ENCODE measurements around the gene CDON. TPM values are rescaled to one million over a fixed set of nuclear protein-coding genes. Genes with fewer than 3 reads are reported as not detected.

The CDON gene
- polyA plus RNA-seq, 1 of the 3 experiments (the other 2 are of a cell fraction), result 3.7 TPM

DNA sequence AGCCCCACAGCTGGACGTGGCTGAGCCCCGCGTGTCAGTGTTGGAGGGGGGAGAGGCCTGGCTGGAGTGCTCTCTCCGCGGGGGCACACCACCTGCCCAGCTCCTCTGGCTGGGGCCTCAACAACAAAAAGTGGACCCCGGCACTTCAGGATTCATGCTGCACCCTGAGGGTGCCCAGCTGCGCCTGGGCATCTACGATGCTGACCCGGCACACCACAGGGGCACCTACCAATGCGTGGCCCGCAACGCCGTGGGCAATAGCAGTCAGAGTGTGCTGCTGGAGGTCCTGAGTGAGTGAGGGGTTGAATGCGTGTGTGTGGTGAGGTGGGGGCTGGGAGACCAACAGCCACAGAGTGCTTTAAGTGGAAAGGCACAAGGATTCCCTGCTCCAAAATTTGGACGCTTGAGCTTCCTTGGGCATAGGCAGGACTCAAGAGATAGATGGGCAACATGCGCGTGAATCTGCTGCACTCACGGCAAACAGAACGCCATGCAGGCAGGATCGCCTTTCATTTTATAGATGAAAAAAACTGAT, 109.2 kb downstream of the CDON start:
- H3K4me1 ChIP-seq (ENCODE audit: control insufficient read depth in 1 of 2, insufficient read depth in 2 of 2, low read depth in 1 of 2, low read length in 1 of 2), result peaks cover 0 to 51% of the 10 kb centered on the region in 2 experiments; a peak in 2 of 4 replicates
- H3F3A ChIP-seq (replicated peaks; ENCODE audit: insufficient read depth), result no peaks in the 10 kb centered on the region
- TF ChIP-seq RAD21 (IDR thresholded peaks at IDR 0.05; ENCODE audit: low read length) (no peak), NFIC (IDR thresholded peaks at IDR 0.05; ENCODE audit: borderline replicate concordance) (no peak), TAF1 (IDR thresholded peaks at IDR 0.05; ENCODE audit: borderline replicate concordance, low read depth, low read length) (no peak), GABPA (IDR thresholded peaks at IDR 0.05; ENCODE audit: low read depth) (no peak), CHD2 (IDR thresholded peaks at IDR 0.05; ENCODE audit: low read length, partially characterized antibody) (no peak), TEAD4 (IDR thresholded peaks at IDR 0.05; ENCODE audit: borderline replicate concordance, insufficient read depth) (no peak), POLR2AphosphoS5 (IDR thresholded peaks at IDR 0.05; ENCODE audit: low read depth, low read length) (no peak), EP300 (IDR thresholded peaks at IDR 0.05; ENCODE audit: borderline replicate concordance in 1 of 2, low read depth in 1 of 2, low read length in 1 of 2) (no peak), RFX5 (IDR thresholded peaks at IDR 0.05; ENCODE audit: low read length) (no peak), JUND (IDR thresholded peaks at IDR 0.05) (no peak), MEF2A (IDR thresholded peaks at IDR 0.05; ENCODE audit: borderline replicate concordance, low read depth) (no peak), FOXJ3 (CRISPR knock-in tag; IDR thresholded peaks at IDR 0.05) (no peak), EZH2phosphoT487 (IDR thresholded peaks at IDR 0.05; ENCODE audit: borderline replicate concordance, low read depth) (no peak)
- TF ChIP-seq, protein P1, sequence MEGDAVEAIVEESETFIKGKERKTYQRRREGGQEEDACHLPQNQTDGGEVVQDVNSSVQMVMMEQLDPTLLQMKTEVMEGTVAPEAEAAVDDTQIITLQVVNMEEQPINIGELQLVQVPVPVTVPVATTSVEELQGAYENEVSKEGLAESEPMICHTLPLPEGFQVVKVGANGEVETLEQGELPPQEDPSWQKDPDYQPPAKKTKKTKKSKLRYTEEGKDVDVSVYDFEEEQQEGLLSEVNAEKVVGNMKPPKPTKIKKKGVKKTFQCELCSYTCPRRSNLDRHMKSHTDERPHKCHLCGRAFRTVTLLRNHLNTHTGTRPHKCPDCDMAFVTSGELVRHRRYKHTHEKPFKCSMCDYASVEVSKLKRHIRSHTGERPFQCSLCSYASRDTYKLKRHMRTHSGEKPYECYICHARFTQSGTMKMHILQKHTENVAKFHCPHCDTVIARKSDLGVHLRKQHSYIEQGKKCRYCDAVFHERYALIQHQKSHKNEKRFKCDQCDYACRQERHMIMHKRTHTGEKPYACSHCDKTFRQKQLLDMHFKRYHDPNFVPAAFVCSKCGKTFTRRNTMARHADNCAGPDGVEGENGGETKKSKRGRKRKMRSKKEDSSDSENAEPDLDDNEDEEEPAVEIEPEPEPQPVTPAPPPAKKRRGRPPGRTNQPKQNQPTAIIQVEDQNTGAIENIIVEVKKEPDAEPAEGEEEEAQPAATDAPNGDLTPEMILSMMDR (IDR thresholded peaks at IDR 0.05), result no peak
- TF ChIP-seq, protein P2, sequence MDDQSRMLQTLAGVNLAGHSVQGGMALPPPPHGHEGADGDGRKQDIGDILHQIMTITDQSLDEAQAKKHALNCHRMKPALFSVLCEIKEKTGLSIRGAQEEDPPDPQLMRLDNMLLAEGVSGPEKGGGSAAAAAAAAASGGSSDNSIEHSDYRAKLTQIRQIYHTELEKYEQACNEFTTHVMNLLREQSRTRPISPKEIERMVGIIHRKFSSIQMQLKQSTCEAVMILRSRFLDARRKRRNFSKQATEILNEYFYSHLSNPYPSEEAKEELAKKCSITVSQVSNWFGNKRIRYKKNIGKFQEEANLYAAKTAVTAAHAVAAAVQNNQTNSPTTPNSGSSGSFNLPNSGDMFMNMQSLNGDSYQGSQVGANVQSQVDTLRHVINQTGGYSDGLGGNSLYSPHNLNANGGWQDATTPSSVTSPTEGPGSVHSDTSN (IDR thresholded peaks at IDR 0.05), result no peak
- TF ChIP-seq, protein P3, sequence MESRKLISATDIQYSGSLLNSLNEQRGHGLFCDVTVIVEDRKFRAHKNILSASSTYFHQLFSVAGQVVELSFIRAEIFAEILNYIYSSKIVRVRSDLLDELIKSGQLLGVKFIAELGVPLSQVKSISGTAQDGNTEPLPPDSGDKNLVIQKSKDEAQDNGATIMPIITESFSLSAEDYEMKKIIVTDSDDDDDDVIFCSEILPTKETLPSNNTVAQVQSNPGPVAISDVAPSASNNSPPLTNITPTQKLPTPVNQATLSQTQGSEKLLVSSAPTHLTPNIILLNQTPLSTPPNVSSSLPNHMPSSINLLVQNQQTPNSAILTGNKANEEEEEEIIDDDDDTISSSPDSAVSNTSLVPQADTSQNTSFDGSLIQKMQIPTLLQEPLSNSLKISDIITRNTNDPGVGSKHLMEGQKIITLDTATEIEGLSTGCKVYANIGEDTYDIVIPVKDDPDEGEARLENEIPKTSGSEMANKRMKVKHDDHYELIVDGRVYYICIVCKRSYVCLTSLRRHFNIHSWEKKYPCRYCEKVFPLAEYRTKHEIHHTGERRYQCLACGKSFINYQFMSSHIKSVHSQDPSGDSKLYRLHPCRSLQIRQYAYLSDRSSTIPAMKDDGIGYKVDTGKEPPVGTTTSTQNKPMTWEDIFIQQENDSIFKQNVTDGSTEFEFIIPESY (IDR thresholded peaks at IDR 0.05; ENCODE audit: borderline replicate concordance, low read depth), result no peak
- no peaks in the 10 kb centered on the region for H3K27me3 ChIP-seq (ENCODE audit: insufficient read depth)
- POLR2A ChIA-PET, result no interaction called here
- H3K9me3 ChIP-seq, result no peaks in the 10 kb centered on the region
- peak overlapping the region in 1 of 2 experiments; percentile 62; a peak in 2 of 4 replicates for H3K27ac ChIP-seq (ENCODE audit: low read depth in 2 of 2, low read length in 1 of 2)
- no peak overlapping the region for H3K4me3 ChIP-seq (ENCODE audit: low read depth in 2 of 2, low read length in 1 of 2)
- CTCF ChIA-PET, result interaction anchor here (1.0 to 1.4 kb wide), 4 partner anchors 28 to 108 kb away, joined by 3 to 6 read pairs (median 3); no protein-coding TSS in a partner anchor
- no peak for DNase-seq
- H3K36me3 ChIP-seq (replicated peaks in 1 of 2; ENCODE audit: control insufficient read depth in 1 of 2, insufficient read depth in 2 of 2, low read length in 1 of 2), result peaks cover 0 to 3% of the 10 kb centered on the region in 2 experiments
- no peak overlapping the region for H3K9ac ChIP-seq
- H3K9me2 ChIP-seq, result no peaks in the 10 kb centered on the region
- no peaks in the 10 kb centered on the region for H3K79me2 ChIP-seq (ENCODE audit: insufficient read depth)
- no peaks in the 10 kb centered on the region for H4K20me1 ChIP-seq (ENCODE audit: insufficient read depth)
- H3K4me2 ChIP-seq, result no peak overlapping the region
- H2AFZ ChIP-seq (ENCODE audit: low read depth), result no peak overlapping the region
- WGBS (ENCODE audit: low lambda C conversion rate), result 84% methylated on average over 13 of the region's 20 CpGs
